ENCODE measurements around the gene SORL1. TPM values are rescaled to one million over a fixed set of nuclear protein-coding genes. Genes with fewer than 3 reads are reported as not detected.

SORL1 gene
- total RNA-seq, 1 experiment from 2014 or later = 6.1 TPM

- H3K4me1 Mint-ChIP-seq (ENCODE audit: low read depth, unreplicated experiment) = peaks cover 15% of the 10 kb centered on the region
- no peaks in the 10 kb centered on the region for H3K9me3 Mint-ChIP-seq (ENCODE audit: low read depth, unreplicated experiment)
- TF ChIP-seq CTCF (IDR thresholded peaks at IDR 0.05; ENCODE audit: unreplicated experiment) = no peak
- no peak overlapping the region for H3K4me3 Mint-ChIP-seq (ENCODE audit: low read depth, unreplicated experiment)
- DNase-seq = no peak
- no peak overlapping the region for H3K27ac Mint-ChIP-seq (ENCODE audit: unreplicated experiment)
- no peaks in the 10 kb centered on the region for H3K36me3 Mint-ChIP-seq (ENCODE audit: insufficient read depth, unreplicated experiment)
- no TSS peak for BruUV-seq (replicated peaks)
- H3K27me3 Mint-ChIP-seq (ENCODE audit: unreplicated experiment) = no peaks in the 10 kb centered on the region
- intact Hi-C loops (cut with micrococcal nuclease; ENCODE audit: unreplicated experiment) = loop anchor here (10.0 kb wide), 1 partner anchor 90 kb away; no protein-coding TSS in a partner anchor
- CTCF ChIA-PET = no interaction called here
Observed at GRCh38 chr11:121554552-121554951, 102.4 kb downstream of the SORL1 start.

GRCh38 chr11:121555121-121555520 lies 103.0 kb downstream of the SORL1 start:
- intact Hi-C loops (cut with micrococcal nuclease; ENCODE audit: unreplicated experiment) = loop anchor here (10.0 kb wide), 1 partner anchor 90 kb away; no protein-coding TSS in a partner anchor
- H3K4me3 Mint-ChIP-seq (ENCODE audit: low read depth, unreplicated experiment) = no peak overlapping the region
- no TSS peak for BruUV-seq (replicated peaks)
- CTCF ChIA-PET = interaction anchor here (0.7 kb wide), 1 partner anchor 9 kb away, joined by 4 read pairs; no protein-coding TSS in a partner anchor
- H3K27ac Mint-ChIP-seq (ENCODE audit: unreplicated experiment) = no peak overlapping the region
- peaks cover 15% of the 10 kb centered on the region for H3K4me1 Mint-ChIP-seq (ENCODE audit: low read depth, unreplicated experiment)
- no peaks in the 10 kb centered on the region for H3K27me3 Mint-ChIP-seq (ENCODE audit: unreplicated experiment)
- TF ChIP-seq CTCF (IDR thresholded peaks at IDR 0.05; ENCODE audit: unreplicated experiment) = no peak
- H3K9me3 Mint-ChIP-seq (ENCODE audit: low read depth, unreplicated experiment) = no peaks in the 10 kb centered on the region
- no peak for DNase-seq
- H3K36me3 Mint-ChIP-seq (ENCODE audit: insufficient read depth, unreplicated experiment) = no peaks in the 10 kb centered on the region

GRCh38 chr11:121556937-121557336 lies 104.8 kb downstream of the SORL1 start:
- no peak for DNase-seq
- no peak for TF ChIP-seq CTCF (IDR thresholded peaks at IDR 0.05; ENCODE audit: unreplicated experiment)
- Mint-ChIP-seq H3K9me3 (ENCODE audit: low read depth, unreplicated experiment) (no peaks in the 10 kb centered on the region), H3K36me3 (ENCODE audit: insufficient read depth, unreplicated experiment) (no peaks in the 10 kb centered on the region), H3K4me1 (ENCODE audit: low read depth, unreplicated experiment) (peaks cover 15% of the 10 kb centered on the region), H3K4me3 (ENCODE audit: low read depth, unreplicated experiment) (no peak overlapping the region), H3K27ac (ENCODE audit: unreplicated experiment) (no peak overlapping the region), H3K27me3 (ENCODE audit: unreplicated experiment) (no peaks in the 10 kb centered on the region)
- BruUV-seq (replicated peaks) = no TSS peak
- CTCF ChIA-PET = no interaction called here
- intact Hi-C loops (cut with micrococcal nuclease; ENCODE audit: unreplicated experiment) = loop anchor here (10.0 kb wide), 1 partner anchor 92 kb away; no protein-coding TSS in a partner anchor

GRCh38 chr11:121557348-121557747 lies 105.2 kb downstream of the SORL1 start:
- no peaks in the 10 kb centered on the region for H3K9me3 Mint-ChIP-seq (ENCODE audit: low read depth, unreplicated experiment)
- no peaks in the 10 kb centered on the region for H3K27me3 Mint-ChIP-seq (ENCODE audit: unreplicated experiment)
- TF ChIP-seq CTCF (IDR thresholded peaks at IDR 0.05; ENCODE audit: unreplicated experiment) = no peak
- no peak for DNase-seq
- H3K4me1 Mint-ChIP-seq (ENCODE audit: low read depth, unreplicated experiment) = peaks cover 15% of the 10 kb centered on the region
- intact Hi-C loops (cut with micrococcal nuclease; ENCODE audit: unreplicated experiment) = loop anchor here (10.0 kb wide), 1 partner anchor 93 kb away; no protein-coding TSS in a partner anchor
- no peak overlapping the region for H3K4me3 Mint-ChIP-seq (ENCODE audit: low read depth, unreplicated experiment)
- no peaks in the 10 kb centered on the region for H3K36me3 Mint-ChIP-seq (ENCODE audit: insufficient read depth, unreplicated experiment)
- BruUV-seq (replicated peaks) = no TSS peak
- H3K27ac Mint-ChIP-seq (ENCODE audit: unreplicated experiment) = no peak overlapping the region
- CTCF ChIA-PET = no interaction called here

Data from Calu3 (cell line).